Astrocyte of the spinal cord (primary cell): ENCODE results near the gene LLGL1.

ENCODE experiments used
- DNase-seq: peaks from one replicate; pipeline ENCODE4 v3.0.0; 2011; ENCODE audit warnings: low read depth, low spot score
- H3K4me3 ChIP-seq: 2 replicates; pipeline ENCODE4 v1.5.1; 2011; ENCODE audit warnings: low read depth, mild to moderate bottlenecking, low read length, moderate library complexity
- CTCF ChIP-seq: IDR thresholded peaks from 2 replicates; pipeline ENCODE4 v1.5.1; 2012; ENCODE audit warnings: low read depth, mild to moderate bottlenecking, low read length, inconsistent platforms
- in situ Hi-C: cut with HindIII; loops from 2 replicates; pipeline ENCODE4 v1.10.0; 2017; ENCODE audit warnings: low sequenced_read_pairs

LLGL1 gene

GRCh38 chr17:18228176-18228682, 2.8 kb downstream of the LLGL1 start:
- in situ Hi-C loops: no loop called here
- no peak for TF ChIP-seq CTCF
- DNase-seq: no peak
- no peak overlapping the region for H3K4me3 ChIP-seq

GRCh38 chr17:18229254-18229653, 3.8 kb downstream of the LLGL1 start:
- no peak for TF ChIP-seq CTCF
- in situ Hi-C loops: no loop called here
- DNase-seq: no peak
- H3K4me3 ChIP-seq: no peak overlapping the region

- DNase-seq: no peak
- in situ Hi-C loops: no loop called here
- TF ChIP-seq CTCF: no peak
- no peak overlapping the region for H3K4me3 ChIP-seq
Measured at GRCh38 chr17:18229771-18230170, 4.3 kb downstream of the LLGL1 start.

GRCh38 chr17:18230288-18231141, 5.1 kb downstream of the LLGL1 start:
- in situ Hi-C loops: no loop called here
- H3K4me3 ChIP-seq: no peak overlapping the region
- no peak for TF ChIP-seq CTCF
- DNase-seq: no peak

GRCh38 chr17:18231164-18231563, 5.7 kb downstream of the LLGL1 start:
- in situ Hi-C loops: no loop called here
- TF ChIP-seq CTCF: no peak
- H3K4me3 ChIP-seq: no peak overlapping the region
- no peak for DNase-seq

GRCh38 chr17:18233803-18234518, 8.5 kb downstream of the LLGL1 start:
- in situ Hi-C loops: no loop called here
- no peak for DNase-seq
- no peak for TF ChIP-seq CTCF
- H3K4me3 ChIP-seq: no peak overlapping the region
